ENCODE measurements around the gene CLEC4E.
"Not testable (repeated sequence)": the region's sequence is repeated elsewhere in the genome, so short reads cannot be mapped to it uniquely, and the experiment has no call there.

CLEC4E gene

DNA sequence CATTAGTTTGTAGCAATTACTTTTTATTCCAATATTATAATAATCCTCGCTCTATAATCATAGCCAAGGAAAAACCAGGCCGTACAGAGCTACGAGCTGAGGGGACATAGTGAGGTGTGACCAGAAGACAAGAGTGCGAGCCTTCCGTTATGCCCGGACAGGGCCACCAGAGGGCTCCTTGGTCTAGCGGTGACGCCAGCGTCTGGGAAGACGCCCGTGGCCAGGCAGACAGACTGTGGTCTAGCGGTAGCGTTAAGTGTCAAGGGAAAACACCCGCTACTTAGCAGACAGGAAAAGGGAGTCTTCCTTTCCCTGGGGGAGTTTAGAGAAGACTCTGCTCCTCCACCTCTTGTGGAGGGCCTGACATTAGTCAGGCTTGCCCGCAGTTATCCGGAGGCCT is 2.9 kb downstream of the CLEC4E start:
- not testable (repeated sequence) for DNase-seq (ENCODE audit: low read depth)

DNA sequence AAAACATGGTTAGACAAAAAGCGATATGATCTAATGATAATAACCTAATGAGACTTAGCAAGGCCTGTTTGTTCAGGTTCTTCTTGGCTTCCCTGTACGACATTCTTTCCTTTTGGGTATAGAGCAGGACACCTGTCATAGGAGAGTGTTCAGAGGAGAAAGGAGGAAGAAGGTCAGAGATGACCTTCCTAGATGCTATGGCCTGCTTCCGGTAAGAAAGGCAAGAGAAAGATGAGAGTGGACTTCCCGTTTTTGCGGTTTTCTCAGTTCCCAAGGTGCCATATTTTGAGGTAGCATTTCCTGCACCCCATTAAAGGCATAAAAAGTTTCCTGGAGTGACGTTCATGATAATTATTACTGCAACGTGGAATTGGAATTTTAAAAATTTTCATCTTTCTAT is 8.7 kb downstream of the CLEC4E start:
- DNase-seq (ENCODE audit: low read depth), result no peak

DNA sequence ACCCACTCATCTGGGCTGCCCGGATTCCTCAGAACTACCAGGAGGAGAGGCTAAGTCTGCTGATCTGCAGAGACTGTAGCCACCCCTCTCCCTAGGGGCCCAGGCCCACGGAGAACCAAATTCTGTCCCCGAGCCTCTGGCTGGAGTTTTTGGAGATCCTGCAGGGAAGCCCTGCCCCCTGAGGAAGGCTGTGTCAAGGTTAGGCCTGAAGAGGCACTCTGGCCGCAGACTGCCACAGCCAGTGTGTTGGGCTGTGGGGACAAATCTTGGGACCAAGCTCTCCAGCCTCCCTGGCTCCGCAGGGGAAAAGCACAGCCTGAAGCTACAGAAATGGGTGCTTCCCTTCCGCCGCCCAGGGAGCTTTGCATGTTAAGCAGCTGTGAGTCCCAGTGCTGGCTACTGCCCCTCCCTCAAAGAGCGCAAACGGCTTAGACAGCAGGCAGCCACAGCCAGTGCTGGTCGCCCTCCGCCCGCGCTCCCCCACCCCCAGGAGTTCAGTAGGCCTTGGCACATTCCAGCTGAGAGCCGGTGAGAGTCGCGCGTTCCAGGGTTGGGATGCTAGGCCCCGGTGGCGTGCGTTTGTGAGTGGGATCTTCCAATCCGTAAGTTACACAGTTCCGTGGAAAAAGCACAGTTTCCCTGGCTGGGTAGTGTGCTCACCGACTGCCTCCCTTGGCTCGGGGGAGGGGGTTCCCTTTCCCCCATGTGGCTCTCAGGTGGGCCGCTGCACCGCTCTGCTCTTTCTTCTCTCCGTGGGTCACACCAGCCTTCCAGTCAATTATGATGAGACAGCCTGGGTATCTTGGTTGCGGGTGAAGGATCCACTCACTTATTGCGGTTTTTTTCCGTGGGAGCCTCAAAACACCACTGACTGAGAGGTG is 13.2 kb downstream of the CLEC4E start:
- DNase-seq (ENCODE audit: low read depth), result no peak

DNA sequence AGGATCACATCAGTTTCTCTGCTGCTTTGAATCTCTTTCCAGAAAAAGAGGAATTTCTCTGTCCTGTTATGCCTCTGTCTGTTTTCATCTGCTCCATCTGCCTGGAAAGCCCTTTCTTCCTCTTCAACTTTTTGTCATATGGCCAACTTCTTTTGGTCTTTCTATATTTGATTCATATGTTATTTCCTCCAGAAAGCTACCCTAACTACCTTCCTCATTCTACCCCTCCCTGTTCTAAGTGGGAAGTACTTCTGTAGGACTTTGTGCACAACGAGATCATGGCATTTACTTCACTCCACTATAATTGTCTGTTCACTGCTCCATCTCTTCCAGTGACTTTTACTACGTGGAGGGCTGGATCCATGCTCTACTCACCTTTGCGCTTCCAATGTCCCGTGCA is 21.5 kb downstream of the CLEC4E start:
- no peak for DNase-seq (ENCODE audit: low read depth)

DNA sequence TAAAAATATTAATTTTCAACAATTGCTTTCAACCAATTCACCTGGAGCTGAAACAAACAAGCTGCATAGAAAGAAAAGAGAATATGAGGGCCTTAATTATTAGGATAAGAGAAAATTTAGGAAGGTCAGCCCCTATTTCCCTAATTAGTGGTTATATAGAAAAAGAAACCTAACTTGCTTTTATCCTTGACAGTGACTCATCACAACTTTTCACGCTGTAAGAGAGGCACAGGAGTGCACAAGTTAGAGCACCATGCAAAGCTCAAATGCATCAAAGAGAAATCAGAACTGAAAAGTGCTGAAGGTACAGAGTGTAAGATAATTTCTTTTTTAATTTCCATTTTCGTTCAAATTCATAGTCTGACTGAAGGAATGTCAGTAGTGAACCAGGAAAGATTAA is 22.7 kb downstream of the CLEC4E start:
- DNase-seq (ENCODE audit: low read depth), result no peak

DNA sequence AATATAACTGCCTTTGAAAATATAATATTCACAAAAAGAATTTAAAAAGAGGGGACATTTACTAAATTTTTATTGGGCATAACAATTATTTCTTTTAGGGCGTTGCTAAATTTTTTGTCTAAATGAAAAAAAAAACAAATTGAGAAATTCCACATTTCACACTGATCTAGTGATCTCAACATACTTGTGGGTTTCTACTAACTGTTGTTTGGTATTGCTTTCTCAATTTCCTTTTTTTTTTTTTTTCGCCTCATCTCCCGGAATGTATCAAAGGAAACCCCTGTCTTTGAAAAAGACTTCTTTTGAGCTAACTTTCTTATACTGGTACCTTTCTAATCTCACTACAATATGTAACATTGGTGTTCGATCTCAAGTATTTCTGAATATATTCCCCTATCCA is 27.4 kb downstream of the CLEC4E start, which contains the start of gene CLEC4D:
Gene CLEC4D, plus strand, starts transcription at position 248 of the 400 bp plus-strand sequence. CDS start 230 bp downstream, outside the sequence.
- no peak for DNase-seq (ENCODE audit: low read depth)

DNA sequence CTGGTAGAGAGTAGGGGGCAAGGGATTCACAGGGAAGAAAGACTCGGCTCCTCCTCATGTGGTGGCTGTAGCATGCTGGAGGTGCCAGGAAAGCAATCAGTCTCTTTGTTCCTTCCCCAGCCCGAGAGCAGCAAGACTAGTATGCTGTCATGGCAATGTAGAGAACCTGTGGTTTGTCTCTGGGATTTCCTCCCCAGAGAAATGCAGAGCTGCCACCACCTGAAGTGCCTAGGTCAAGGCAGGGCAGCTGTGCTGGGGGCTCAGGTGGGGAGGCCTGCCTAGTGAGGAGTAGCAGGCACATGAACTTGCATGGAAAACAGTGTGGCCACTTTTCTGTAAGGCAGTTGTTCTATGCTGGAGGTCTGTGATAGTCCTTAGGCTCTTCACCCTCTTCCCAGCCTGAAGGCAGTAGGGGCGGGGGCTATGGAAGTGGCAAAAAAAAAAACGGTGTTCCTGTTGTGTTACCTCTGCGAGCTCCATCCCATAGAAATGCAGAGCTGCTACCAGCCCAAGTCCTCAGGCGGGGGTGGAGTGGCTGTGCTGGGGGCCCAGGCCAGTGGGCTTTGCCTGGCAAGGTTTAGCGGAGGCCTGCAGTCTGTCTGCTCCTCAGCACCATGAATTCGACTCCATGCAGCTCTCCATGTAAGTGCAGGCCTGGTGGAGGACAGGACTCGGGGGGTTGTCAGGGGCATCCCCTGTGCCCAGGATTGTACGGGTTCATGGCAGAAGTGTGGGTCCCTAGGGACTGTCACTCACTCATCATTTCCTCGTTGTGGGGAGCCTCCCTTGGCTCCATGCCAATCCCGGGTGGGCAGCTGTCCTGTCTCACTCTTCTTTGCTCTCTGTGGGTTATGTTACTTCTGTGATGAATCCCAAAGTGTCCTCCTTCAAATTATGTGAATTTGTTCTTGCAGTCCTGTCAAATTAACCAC is 31.5 kb downstream of the CLEC4E start:
- no peak for DNase-seq (ENCODE audit: low read depth)

DNA sequence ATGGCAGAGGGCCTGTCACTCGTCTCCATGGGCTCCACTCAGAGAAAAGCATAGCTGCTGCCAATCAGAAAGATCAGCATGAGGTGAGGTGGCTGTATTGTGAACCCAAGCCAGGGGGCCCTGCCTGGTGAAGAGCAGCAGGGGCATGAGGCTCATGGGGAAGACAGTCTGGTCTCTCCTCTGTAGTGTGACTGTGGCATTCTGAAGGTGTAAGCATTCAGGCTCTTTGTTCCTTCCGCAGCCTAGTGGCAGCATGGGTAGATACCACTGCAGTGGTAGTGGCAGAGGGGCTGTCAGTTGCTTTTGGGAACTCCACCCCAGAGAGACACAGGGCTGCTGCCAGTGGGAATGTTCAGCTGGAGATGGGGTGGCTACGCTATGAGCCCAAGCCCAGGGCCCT is 32.5 kb downstream of the CLEC4E start:
- DNase-seq (ENCODE audit: low read depth), result no peak

DNA sequence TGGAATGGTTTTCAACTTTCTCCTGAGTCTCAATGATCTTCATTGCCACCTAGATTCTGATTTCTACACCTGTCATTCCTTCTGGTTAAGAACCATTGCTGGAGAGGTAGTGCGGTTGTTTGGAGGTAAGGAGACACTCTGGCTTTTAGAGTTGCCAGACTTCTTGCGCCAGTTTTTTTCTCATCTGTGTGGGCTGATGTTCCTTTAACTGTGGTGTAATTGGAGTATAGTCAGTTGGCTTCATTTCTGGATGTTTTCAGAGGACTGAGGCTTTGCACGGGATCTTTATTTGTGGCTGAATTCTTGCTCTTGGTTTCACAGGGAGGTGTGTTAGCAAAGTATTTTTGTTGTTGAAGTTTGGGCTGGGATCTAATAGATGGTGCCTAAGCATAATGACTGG is 33.1 kb downstream of the CLEC4E start:
- DNase-seq (ENCODE audit: low read depth), result no peak

DNA sequence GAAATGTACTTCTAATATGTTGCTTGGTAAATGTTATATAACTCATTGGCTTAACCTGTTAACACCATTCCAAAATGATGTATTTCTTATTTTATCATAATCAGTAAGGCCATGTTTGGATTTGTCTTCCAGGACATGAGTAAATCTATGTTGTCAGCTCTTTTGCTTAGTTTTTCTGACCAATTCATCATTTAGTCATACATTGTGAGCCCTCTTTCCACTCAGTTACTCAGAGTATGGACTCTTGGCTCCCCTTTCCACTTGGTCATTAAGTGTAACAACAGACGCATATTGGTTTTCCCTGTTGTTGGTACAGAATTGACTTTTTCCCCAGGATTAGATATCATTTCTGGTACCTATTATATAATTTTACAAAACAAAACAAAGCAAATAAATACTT is 36.4 kb downstream of the CLEC4E start:
- DNase-seq (ENCODE audit: low read depth), result no peak

DNA sequence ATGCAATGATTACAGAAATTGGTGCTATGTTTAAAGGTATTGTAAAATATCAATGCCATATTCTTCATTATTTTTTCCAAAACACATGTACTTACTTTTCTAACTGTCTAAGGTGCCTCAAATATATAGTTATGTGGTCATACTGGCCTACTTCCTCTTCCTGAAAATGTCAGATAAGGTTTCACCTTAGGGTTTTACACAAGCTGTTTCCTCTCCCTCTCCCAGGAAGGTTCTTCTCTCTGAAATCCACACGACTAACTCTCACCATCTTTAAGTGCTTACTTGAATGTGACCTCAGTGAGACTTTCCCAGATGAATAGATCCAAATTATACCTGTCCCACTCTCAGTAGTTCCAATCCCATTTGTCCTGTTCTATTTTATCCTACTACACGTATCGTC is 39.0 kb downstream of the CLEC4E start:
- DNase-seq (ENCODE audit: low read depth), result no peak

DNA sequence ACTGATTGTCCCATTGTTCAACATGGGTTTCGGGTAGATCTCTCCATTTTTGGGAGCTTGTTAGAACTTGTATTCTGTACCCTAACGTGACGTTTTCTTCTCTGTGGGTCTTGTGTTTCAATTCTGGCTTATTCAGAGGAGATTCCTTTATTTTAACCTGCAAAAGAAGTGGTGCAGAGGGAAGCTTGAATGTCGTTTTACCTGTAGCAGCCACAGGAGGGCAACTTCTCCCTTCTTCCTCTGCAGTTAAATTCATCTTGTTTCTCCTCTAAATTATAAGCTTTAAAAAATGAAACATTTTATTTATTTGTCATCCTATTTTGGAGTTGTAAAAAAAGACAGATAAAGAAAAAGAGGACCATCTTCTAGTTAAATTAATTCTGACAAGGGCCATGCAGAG is 41.1 kb downstream of the CLEC4E start:
- no peak for DNase-seq (ENCODE audit: low read depth)

DNA sequence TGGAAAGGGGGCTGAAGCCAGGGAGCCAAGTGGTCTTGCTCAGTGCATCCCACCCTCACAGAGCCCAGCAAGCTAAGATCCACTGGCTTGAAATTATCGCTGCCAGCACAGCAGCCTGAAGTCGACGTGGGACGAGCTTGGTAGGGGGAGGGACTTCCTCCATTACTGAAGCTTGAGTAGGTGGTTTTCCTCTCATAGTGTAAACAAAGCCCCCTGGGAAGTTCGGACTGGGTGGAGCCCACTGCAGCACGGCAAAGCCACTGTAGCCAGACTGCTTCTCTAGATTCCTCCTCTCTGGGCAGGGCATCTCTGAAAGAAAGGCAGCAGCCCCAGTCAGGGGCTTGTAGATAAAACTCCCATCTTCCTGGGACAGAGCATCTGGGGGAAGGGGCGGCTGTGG is 44.6 kb downstream of the CLEC4E start:
- not testable (repeated sequence) for DNase-seq (ENCODE audit: low read depth)

DNA sequence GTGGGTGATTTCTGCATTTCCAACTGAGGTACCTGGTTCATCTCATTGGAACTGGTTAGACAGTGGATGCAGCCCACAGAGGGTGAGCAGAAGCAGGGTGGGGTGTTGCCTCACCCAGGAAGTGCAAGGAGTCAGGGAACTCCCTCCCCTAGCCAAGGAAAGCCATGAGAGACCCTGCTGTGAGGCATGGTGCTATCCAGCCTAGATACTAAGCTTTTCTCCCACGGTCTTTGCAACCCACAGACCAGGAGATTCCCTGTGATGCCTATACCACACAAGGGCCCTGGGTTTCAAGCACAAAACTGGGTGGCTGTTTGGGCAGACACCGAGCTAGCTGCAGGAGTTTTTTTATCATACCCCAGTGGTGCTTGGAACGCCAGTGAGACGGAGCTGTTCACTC is 45.0 kb downstream of the CLEC4E start:
- DNase-seq (ENCODE audit: low read depth), result not testable (repeated sequence)

DNA sequence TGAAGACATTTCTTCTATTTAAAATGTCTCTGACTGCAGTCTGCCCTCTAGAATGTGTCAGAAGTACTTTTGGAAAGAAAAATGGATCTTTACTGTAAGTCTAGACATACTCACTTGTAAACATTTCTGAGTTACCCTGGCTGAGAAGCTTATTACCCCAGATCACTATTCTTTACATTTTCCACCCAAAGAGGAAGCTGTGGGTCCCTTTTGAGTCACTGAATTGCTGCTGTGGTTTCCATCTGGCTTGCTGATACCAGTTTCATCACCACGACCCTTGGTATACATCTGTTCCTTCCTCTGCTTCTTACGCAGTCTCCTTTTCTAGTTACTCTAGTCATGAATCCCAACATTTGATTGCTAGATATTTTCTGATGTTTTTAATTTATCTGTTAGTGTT is 47.6 kb downstream of the CLEC4E start:
- DNase-seq (ENCODE audit: low read depth), result no peak

DNA sequence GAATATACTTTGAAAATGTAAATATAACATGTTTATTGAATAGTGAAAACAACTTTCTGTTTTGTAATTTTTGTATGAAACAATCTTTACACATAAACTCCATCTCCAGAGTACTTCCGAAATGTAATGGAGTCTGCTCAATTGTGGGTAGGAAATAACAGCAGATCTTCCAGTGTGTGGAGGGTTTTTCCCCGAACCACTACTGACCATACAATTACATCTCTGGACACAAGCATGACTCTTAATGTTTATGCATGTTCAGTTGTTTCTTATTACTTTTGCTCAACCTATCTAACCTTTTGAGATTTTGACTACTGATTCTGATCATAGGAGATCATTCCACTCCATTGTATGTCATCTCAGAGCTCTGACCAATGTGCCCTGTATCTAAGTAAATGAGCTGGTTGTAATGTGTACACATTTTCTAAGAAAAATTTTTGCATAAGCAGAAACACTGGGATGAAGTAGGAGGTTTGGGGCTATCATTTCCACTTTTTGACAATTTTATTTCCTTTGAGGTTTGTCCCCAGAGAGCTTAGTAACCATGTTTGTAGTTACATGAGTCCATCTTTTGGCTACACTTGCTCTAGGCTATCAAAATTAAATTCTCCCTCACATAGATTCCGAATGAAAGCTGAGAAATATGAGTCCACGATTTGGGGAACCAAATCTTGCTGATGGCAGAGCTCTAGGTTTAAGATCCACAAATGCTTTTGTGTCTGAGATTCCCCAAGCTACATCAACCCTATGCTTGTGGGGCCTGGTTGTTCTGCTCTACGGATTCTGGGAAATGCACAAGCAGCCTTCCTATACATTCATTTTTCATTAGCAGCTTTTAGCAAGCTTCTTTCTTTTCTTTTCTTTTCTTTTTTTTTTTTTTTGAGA is 48.8 kb downstream of the CLEC4E start:
- no peak for DNase-seq (ENCODE audit: low read depth)
